GM18517 (cell line): ENCODE results near the gene MRPL57.
"Not testable (repeated sequence)": the region's sequence is repeated elsewhere in the genome, so short reads cannot be mapped to it uniquely, and the experiment has no call there.

Experiments used
- ATAC-seq: cut with Tn5 transposase; IDR thresholded peaks from one replicate; pipeline ENCODE4 v1.9.1; 2021; ENCODE audit warnings: mild to moderate bottlenecking, moderate library complexity; ENCODE audit not compliant: unreplicated experiment

The MRPL57 gene

DNA sequence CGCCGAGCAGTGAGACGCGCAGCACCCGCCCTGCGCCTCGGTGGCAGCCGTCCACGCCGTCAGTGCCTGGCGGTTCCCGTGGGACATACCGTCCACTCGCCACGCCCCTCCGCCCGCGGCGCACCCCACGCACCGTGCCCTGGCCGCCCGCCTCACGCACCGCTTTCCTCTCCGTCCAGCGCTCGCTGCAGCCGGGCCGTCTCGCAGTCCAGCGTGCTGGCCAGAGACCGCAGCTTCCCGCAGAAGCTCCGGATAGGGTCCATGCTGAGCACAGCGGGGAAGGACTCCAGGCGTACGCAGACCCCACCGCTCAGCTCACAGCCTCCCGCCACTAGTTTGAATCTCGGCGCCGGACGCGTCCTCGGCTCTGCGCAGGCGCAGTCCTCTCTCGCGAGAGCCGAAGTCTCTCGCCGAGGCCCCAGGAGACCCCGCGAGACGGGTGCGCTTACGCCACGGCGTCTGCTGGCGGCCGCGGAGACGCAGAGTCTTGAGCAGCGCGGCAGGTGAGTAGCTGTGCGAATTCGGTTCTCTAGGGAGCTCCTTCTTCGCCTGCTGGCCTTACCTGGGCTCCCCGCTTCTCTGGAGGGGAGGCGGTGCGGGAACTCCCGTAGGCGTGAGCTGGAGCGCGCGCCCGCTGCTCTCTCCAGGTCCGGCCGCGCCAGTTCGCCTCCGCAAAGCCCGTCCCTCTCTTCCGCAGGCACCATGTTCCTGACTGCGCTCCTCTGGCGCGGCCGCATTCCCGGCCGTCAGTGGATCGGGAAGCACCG is at the start of gene MRPL57, which contains the start of gene SKA3:
Gene MRPL57 (plus strand): TSS at position 444 of the 767 bp plus-strand sequence. CDS start 259 bp downstream, at position 703.
Gene SKA3 (minus strand): TSS at position 338 of the 767 bp plus-strand sequence. CDS start 75 bp downstream, at position 263.
- peak; percentile 85 for ATAC-seq

DNA sequence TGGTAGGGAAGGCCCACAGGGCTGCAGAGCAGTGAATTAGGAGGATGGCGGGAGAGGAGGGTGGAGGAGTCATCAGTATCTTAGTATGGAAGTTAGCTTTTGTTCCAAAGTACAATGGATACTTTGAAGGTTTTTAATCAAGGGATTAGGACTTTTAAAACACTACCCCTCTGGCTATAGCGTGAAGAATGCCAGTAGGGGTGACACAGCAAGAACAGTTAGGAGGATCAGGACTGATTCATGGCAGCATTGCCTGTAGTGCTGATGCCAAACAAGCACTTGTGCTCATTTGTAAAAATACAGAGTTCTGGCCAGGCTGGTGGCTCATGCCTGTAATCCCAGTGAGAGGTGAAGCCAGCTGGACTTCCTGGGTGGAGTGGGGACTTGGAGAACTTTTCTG is 46.3 kb upstream of the MRPL57 start:
- no peak for ATAC-seq

DNA sequence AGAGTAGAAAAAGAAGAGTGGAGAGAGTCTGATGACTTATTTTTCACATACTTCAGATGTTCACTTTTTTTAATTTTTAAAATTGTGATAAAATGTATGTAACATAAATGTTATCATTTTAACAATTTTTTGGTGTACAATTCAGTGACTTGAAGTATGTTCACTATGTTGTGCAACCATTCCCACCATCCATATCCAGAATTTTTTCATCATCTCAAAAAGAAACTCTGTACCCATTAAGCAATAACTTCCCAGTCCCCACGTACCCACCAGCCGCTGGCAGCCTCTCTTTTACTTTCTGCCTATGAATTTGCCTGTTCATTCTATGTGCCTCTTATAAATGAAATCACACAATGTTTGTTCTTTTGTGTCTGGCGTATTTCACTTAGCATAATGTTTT is 43.4 kb upstream of the MRPL57 start:
- no peak for ATAC-seq

- no peak for ATAC-seq
These were observed 42.0 kb upstream of the MRPL57 start for GRCh38 chr13:21134475-21134874.

- ATAC-seq: not testable (repeated sequence)
These were observed 40.6 kb upstream of the MRPL57 start for GRCh38 chr13:21135833-21136232.

DNA sequence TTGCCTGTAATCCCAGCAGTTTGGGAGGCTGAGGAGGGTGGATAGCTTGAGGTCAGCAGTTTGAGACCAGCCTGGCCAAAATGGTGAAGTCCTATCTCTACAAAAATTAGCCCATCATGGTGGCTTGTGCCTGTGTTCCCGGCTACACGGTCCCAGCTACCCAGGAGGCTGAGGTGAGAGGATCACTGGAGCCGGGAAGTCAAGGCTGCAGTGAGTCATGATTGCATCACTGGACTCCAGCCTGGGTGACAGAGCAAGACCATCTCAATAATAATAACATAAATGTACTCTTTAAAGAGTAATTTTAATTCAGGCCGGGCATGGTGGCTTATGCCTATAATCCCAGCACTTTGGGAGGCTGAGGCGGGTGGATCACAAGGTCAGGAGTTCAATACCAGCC is 38.8 kb upstream of the MRPL57 start:
- ATAC-seq: no peak

DNA sequence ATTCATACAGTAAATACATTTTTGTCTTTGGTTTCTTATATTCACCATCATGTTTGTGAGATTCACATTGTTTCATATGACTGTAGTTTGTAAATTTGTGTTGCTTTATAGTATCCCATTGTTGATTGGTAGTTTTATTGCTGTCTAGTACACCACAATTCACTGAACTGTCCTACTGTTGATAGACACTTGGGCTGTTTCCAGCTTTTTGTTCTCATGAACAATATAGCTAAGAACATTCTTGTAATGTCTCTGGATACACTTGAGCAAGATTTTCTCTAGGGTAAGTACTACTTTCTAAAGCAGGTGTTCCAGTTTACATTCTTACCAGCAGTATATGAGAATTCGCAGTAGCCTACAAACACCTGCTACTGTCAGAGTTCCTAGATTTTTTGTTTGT is 37.9 kb upstream of the MRPL57 start:
- no peak for ATAC-seq

GRCh38 chr13:21139374-21139773 is 37.1 kb upstream of the MRPL57 start:
- ATAC-seq: no peak

DNA sequence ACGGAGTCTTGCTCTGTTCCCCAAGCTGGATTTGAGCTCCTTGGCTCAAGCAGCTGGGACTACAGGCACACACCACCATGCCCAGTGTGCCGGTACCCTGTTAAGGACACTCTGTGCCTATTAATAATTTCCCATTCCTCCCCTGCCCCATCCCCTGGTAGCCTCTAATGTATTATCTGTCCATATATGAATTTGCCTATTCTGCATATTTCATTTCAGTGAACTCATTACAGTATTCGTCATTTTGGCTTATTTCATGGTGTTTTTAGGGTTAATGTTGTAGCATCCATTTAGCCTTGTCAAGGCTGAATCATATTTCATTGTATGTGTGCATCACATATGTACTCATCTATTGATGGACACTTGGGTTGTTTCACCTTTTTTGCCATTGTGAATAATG is 33.7 kb upstream of the MRPL57 start:
- no peak for ATAC-seq

- ATAC-seq: no peak
These were observed 28.6 kb upstream of the MRPL57 start for GRCh38 chr13:21147827-21148226.

GRCh38 chr13:21148557-21149258 is 27.8 kb upstream of the MRPL57 start:
- ATAC-seq: no peak

GRCh38 chr13:21149568-21149967 is 26.9 kb upstream of the MRPL57 start:
- ATAC-seq: no peak

- no peak for ATAC-seq
These were observed 26.4 kb upstream of the MRPL57 start for GRCh38 chr13:21150013-21150412.

- no peak for ATAC-seq
These were observed 24.1 kb upstream of the MRPL57 start for GRCh38 chr13:21152251-21152899.

GRCh38 chr13:21164631-21165030 is 11.8 kb upstream of the MRPL57 start:
- no peak for ATAC-seq

DNA sequence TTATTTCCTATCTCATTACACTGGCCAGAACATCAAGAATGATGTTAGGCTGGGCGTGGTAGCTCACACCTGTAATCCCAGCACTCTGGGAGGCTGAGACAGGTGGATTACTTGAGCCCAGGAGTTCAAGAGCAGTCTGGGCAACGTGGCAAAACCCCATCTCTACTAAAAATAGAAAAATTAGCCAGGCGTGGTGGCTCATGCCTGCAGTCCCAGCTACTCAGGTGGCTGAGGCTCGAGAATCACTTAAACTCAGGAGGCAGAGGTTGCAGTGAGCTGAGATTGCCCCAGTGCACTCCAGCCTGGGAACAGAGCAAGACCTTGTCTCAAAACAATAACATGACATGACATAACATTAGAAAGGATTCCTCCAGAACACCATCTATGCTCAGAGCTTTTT is 10.9 kb upstream of the MRPL57 start:
- ATAC-seq: not testable (repeated sequence)

DNA sequence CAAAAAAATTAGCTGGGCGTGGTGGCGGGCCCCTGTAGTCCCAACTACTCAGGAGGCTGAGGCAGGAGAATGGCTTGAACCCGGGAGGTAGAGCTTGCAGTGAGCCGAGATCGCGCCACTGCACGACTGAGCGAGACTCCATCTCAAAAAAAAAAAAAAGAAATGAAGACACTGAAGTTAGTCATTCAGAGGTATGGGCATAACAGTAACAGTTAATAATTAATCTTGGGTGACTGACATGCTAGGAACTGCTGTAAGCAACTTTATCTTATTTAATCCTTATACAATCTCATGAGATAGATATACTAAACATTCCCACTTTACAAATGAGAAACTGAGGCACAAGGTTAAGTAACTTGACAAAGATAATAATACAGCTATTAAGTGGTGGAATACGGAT is 5.0 kb upstream of the MRPL57 start:
- ATAC-seq: no peak

DNA sequence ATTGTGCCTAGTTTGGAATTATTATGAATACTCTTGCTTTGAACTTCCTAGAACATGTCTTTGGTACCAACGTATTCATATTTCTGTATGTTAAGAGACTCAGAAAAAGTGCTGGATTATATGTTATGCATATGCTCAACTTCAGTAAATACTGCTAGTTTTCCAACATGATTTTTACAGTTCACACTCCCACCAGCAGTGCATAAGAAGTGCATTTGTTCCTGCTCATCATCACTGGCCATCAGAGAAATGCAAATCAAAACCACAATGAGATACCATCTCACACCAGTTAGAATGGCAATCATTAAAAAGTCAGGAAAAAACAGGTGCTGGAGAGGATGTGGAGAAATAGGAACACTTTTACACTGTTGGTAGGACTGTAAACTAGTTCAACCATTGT is 2.7 kb upstream of the MRPL57 start:
- not testable (repeated sequence) for ATAC-seq

GRCh38 chr13:21175656-21176214 is 723 bp upstream of the MRPL57 start:
- no peak for ATAC-seq

GRCh38 chr13:21176982-21177284 is 475 bp downstream of the MRPL57 start:
- ATAC-seq: no peak

DNA sequence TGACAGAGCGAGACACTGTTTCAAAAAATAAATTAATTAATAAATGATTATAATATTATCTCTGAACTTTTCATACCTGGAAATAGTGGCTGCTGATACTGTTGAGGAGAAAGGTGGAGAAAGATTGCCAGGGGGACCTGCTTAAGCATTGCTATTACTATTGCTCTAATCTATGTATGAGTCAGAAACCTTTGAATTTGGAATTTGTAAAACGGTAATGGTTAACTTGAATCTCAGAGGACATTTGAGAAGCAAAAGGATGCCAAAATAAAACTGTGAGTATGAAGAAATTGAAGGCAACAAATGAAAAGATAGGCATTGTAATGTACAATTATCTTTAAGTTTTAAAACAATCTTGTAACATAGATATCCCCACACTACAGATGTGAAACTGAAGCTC is 5.2 kb downstream of the MRPL57 start:
- no peak for ATAC-seq

GRCh38 chr13:21186410-21186809 is 10.0 kb downstream of the MRPL57 start:
- not testable (repeated sequence) for ATAC-seq
